Urinary bladder (tissue), 4 donors: ENCODE measurements around the gene CPHXL. TPM values are rescaled to one million over a fixed set of nuclear protein-coding genes. Genes with fewer than 3 reads are reported as not detected.

Experiments used
- DNase-seq: peaks from one replicate; pipeline ENCODE4 v3.0.0-alpha.2; 2015; ENCODE audit errors: extremely low spot score
- H3K27ac ChIP-seq: one replicate; pipeline ENCODE4 v1.5.1; 2013; ENCODE audit warnings: low read depth, mild to moderate bottlenecking, moderate library complexity
- H3K36me3 ChIP-seq: one replicate; pipeline ENCODE4 v1.6.1; 2013; ENCODE audit warnings: mild to moderate bottlenecking, moderate library complexity; ENCODE audit not compliant: insufficient read depth
- H3K4me1 ChIP-seq: one replicate; pipeline ENCODE4 v1.6.1; 2013; ENCODE audit warnings: mild to moderate bottlenecking, moderate library complexity; ENCODE audit not compliant: insufficient read depth
- H3K4me3 ChIP-seq: one replicate; pipeline ENCODE4 v1.5.1; 2013; ENCODE audit warnings: low read depth, low read length
- WGBS: extraction: QIAGEN DNeasy Blood & Tissue Kit; methylation state at CpG from one replicate; pipeline ENCODE4 v1.1.7; 2013; 5-methylcytosine and 5-hydroxymethylcytosine counted together
- polyA plus RNA-seq: library from polyadenylated mRNA; stranded (reverse); fragments of 200-250 nt; gene quantifications from one replicate; pipeline ENCODE4 v1.2.3, GENCODE V29; 2013
- total RNA-seq: library from RNA; depleted of rRNA; stranded (reverse); fragments of >200 nt; gene quantifications from one replicate; pipeline ENCODE4 v1.2.3, GENCODE V29; 2014
- donor health status: healthy with polysubstance abuse.
- donor health status: healthy.

Gene CPHXL
- not detected for total RNA-seq
- polyA plus RNA-seq: not detected

DNA sequence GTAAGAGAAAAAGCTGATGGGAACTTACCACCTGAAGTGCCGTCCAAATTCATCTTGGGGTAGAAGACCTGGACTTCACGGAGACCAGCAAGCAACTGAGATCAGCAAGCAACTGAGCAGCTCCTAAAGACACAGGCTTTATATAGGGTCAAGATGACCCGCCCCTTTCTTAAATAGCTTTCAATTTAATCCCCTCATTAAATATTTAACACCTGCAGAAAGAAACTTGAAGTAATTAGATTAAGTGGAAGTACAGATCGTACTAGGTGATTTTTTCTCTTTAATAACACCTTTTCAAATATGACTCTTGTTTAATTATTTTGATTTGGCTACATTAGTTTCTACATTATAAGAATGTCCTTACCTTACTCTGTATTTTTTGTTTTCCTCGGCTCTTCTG lies at the start of gene CPHXL:
CPHXL (minus strand) TSS at position 101 of the 400 bp plus-strand sequence; CDS start at position 53, 48 bp downstream.
- no peak within 1 kb of the TSS for H3K27ac ChIP-seq
- H3K4me1 ChIP-seq: no peaks in the 10 kb centered on the region
- H3K4me3 ChIP-seq: no peak within 1 kb of the TSS
- 79% methylated on average over 5 of the region's 5 CpGs for WGBS
- DNase-seq: no peak
- H3K36me3 ChIP-seq: no peaks in the 10 kb centered on the region

GRCh38 chr16:75774197-75774596 lies 47.9 kb upstream of the CPHXL start:
- 70% methylated on average over 1 of the region's 1 CpG for whole genome bisulfite sequencing
- H3K36me3 ChIP-seq: no peaks in the 10 kb centered on the region
- no peak overlapping the region for H3K4me3 ChIP-seq
- H3K4me1 ChIP-seq: no peaks in the 10 kb centered on the region
- no peak for DNase-seq
- H3K27ac ChIP-seq: no peak overlapping the region

GRCh38 chr16:75770051-75770450 lies 43.8 kb upstream of the CPHXL start:
- H3K36me3 ChIP-seq: no peaks in the 10 kb centered on the region
- H3K27ac ChIP-seq: no peak overlapping the region
- no peak for DNase-seq
- H3K4me1 ChIP-seq: no peaks in the 10 kb centered on the region
- no peak overlapping the region for H3K4me3 ChIP-seq

GRCh38 chr16:75764154-75764768 lies 38.0 kb upstream of the CPHXL start:
- no peaks in the 10 kb centered on the region for H3K4me1 ChIP-seq
- no peak overlapping the region for H3K4me3 ChIP-seq
- no peaks in the 10 kb centered on the region for H3K36me3 ChIP-seq
- DNase-seq: peak; percentile 26
- H3K27ac ChIP-seq: no peak overlapping the region
- WGBS: 25% methylated on average over 7 of the region's 7 CpGs

DNA sequence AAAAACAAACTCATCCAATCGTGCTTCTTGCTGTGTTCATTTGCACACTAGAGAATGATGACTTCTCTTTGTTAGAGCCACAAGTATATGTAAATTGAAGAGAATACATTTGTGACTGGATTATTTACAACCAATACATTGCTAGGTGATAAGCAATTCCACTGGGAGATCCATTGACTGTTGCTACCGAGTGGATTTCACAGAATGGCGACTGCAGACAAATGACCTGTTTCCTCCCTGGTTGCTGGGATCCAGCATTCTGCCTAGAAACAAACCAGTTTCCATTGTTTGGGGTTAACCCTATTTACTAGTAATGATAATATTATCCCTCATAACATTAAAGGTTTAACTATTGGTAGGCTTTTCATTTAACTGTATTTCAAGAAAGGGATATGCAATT lies 36.9 kb upstream of the CPHXL start:
- no peak for DNase-seq
- Histone ChIP-seq H3K27ac (no peak overlapping the region), H3K36me3 (no peaks in the 10 kb centered on the region), H3K4me3 (no peak overlapping the region), H3K4me1 (no peaks in the 10 kb centered on the region)
- 74% methylated on average over 3 of the region's 3 CpGs for whole genome bisulfite sequencing

DNA sequence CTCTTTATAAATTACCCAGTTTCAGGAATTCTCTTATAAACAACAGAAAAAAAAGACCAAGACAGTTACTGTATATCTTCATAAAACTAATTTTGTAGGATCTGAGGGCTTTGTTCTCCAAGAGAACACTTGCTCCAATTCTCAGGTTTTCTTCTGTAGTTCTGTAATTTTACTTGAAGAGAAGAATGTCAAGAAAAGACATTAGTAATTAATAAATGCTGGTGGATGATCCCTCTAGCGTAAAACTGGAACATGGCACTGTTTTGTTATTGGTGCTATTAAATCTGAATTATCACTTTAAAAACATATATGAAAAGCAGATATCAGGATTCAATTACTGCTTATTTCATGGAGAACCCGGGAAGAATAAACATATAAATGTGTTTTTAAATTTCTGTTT lies 36.5 kb upstream of the CPHXL start:
- no peak for DNase-seq
- 68% methylated on average over 2 of the region's 2 CpGs for WGBS
- no peaks in the 10 kb centered on the region for H3K4me1 ChIP-seq
- H3K27ac ChIP-seq: no peak overlapping the region
- H3K36me3 ChIP-seq: no peaks in the 10 kb centered on the region
- no peak overlapping the region for H3K4me3 ChIP-seq

DNA sequence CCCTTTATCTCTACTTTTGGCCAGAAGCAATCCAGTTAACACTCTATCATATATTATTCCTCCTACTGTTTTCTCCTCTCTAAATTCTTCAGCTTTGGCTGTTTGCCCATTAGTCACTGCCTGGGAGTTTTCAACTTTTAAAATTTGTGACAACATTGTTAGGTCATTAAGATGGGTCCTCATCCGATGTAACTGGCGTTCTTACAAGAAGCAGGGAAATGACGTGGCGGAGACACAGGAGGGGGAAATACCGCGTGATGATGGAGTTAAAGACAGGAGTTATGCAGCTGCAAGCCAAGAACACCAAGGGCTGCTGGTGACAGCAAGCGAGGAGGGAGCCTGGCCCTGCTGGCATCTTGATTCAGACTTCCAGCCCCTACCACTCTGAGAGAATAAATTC lies 34.8 kb upstream of the CPHXL start:
- 76% methylated on average over 7 of the region's 7 CpGs for WGBS
- Histone ChIP-seq H3K36me3 (no peaks in the 10 kb centered on the region), H3K4me3 (no peak overlapping the region), H3K27ac (no peak overlapping the region), H3K4me1 (no peaks in the 10 kb centered on the region)
- no peak for DNase-seq

DNA sequence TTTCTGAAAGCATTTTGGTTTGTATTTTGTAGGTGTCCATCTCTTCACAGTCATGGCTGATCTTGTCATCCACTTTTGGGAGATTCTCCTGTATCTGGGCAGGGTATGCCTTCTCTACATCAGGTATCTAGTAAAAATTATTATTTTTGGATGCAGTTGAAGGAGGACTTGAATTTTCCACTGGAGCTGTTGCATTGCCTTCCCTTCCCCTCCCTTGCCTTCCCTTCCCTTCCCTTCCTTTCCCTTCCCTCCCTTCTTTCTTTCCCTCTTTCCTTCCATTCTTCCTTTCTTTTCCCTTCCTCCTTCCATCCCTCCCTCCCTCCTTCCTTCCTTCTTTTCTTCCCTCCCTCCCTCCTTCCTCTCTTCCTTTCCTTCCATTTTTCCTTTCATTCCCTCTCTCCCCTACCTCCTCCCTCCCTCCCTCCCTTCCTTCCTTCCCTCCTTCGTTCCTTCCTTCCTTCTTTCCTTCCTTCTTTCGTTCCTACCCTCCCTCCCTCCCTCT lies 33.8 kb upstream of the CPHXL start:
- 35% methylated on average over 2 of the region's 2 CpGs for WGBS
- H3K4me3 ChIP-seq: no peak overlapping the region
- no peak for DNase-seq
- H3K27ac ChIP-seq: no peak overlapping the region
- no peaks in the 10 kb centered on the region for H3K4me1 ChIP-seq
- no peaks in the 10 kb centered on the region for H3K36me3 ChIP-seq

- WGBS: 49% methylated on average over 1 of the region's 1 CpG
- H3K27ac ChIP-seq: no peak overlapping the region
- DNase-seq: no peak
- H3K4me3 ChIP-seq: no peak overlapping the region
- no peaks in the 10 kb centered on the region for H3K36me3 ChIP-seq
- H3K4me1 ChIP-seq: no peaks in the 10 kb centered on the region
These were observed 31.9 kb upstream of the CPHXL start for GRCh38 chr16:75758215-75758614.

DNA sequence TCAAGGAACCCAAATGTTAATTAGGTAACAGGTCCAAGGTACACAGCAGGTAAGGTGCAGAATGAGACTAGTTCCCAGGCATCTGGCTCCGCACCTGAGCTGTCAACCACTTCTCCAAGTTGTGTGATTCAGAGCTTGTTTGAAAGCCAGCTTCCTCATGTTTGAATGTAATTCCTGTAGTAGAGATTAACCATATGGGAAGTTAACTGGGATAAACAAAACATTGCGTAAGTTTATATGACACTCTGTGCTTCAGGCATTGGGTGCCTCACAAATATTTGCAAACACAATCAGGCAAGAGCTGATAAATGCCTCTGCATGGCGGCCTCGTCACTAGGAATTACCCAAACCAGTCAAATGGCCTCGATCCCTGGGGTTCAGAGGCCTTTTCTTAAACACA lies 27.9 kb upstream of the CPHXL start:
- no peak overlapping the region for H3K4me3 ChIP-seq
- WGBS: 35% methylated on average over 5 of the region's 5 CpGs
- no peak for DNase-seq
- no peaks in the 10 kb centered on the region for H3K36me3 ChIP-seq
- no peaks in the 10 kb centered on the region for H3K4me1 ChIP-seq
- no peak overlapping the region for H3K27ac ChIP-seq

- no peak overlapping the region for H3K4me3 ChIP-seq
- H3K4me1 ChIP-seq: no peaks in the 10 kb centered on the region
- no peak for DNase-seq
- no peak overlapping the region for H3K27ac ChIP-seq
- H3K36me3 ChIP-seq: no peaks in the 10 kb centered on the region
- WGBS: 44% methylated on average over 3 of the region's 3 CpGs
These were observed 24.2 kb upstream of the CPHXL start for GRCh38 chr16:75750528-75750927.

DNA sequence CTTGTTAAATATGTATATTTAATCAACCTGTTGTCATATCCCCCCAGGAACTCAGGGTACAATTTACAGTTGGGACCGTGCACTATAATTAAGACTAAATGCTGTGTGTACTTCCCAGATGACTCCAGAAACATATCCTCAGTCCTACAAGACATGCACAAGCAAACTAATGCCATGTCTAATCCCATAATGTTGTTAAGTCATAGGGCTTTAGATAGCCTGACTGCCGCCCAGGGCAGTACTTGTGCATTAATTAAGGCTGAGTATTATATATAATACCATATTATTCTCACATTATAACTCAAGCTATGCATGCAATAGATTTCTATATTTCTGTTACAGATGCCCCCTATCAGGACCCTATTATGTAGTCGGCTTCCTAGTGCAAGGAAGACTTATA lies 20.1 kb upstream of the CPHXL start:
- Histone ChIP-seq H3K4me1 (no peaks in the 10 kb centered on the region), H3K27ac (no peak overlapping the region), H3K4me3 (no peak overlapping the region), H3K36me3 (no peaks in the 10 kb centered on the region)
- 73% methylated on average over 3 of the region's 3 CpGs for WGBS
- DNase-seq: no peak

DNA sequence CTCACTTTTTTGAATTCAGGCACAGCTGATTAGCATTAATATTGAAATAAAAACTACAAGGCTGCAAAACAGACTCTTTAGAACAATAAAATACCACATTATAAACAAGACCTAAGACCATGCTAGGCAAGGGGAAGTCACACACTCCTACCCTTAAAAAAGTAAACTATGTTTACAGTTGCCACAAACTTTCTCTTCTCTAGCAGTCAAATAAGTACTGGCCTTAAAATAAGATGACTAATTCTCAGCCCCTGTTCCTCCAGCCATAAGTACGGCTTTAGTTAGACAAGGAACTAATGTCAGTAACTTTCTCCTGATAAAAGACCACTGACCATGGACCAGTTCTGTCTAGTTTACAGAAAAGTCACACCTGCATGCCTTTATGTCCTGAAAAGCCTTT lies 19.5 kb upstream of the CPHXL start:
- no peak overlapping the region for H3K27ac ChIP-seq
- WGBS: 52% methylated on average over 1 of the region's 1 CpG

DNA sequence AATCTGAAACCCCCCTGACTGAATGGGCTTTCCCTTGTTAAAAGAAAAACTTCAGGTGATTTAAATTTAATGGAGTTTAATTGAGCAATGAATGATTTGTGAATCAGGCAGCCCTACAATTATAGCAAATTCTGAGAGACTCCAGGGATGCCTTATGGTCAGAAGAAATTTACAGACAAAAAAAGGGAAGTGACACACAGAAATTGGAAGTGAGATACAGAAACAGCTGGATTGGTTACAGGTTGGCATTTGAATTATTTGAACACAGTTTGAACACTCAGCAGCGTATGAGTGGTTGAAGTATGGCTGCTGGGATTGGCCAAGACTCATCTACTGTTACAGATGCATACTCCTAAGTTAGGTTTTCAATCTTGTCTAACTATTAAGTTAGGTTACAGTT lies 19.0 kb upstream of the CPHXL start:
- DNase-seq: no peak
- H3K4me3 ChIP-seq: no peak overlapping the region
- H3K4me1 ChIP-seq: no peaks in the 10 kb centered on the region
- H3K27ac ChIP-seq: no peak overlapping the region
- no peaks in the 10 kb centered on the region for H3K36me3 ChIP-seq
- WGBS: 69% methylated on average over 1 of the region's 1 CpG

More for the DNA sequence above, 19.5 kb upstream of the CPHXL start:
- Histone ChIP-seq H3K36me3 (no peaks in the 10 kb centered on the region), H3K4me1 (no peaks in the 10 kb centered on the region), H3K4me3 (no peak overlapping the region)
- DNase-seq: no peak
